Hepatocyte (in vitro differentiated cells): ENCODE data around the gene TOP2A. TPM values are rescaled to one million over a fixed set of nuclear protein-coding genes. Genes with fewer than 3 reads are reported as not detected.

ENCODE experiments used
- DNase-seq: peaks from one replicate; pipeline ENCODE4 v3.0.0-alpha.2; 2016; ENCODE audit warnings: low spot score
- H2AFZ ChIP-seq: fragments of 200-600 bp; sonication (generic); 2 replicates; pipeline ENCODE4 v1.6.0; 2016; ENCODE audit warnings: antibody characterized with exemption, mild to moderate bottlenecking
- H3K27ac ChIP-seq: fragments of 200-600 bp; sonication (generic); 2 replicates; pipeline ENCODE4 v1.5.1; 2016; ENCODE audit warnings: mild to moderate bottlenecking
- H3K27me3 ChIP-seq: fragments of 200-600 bp; sonication (generic); 2 replicates; pipeline ENCODE4 v1.6.1; 2016
- H3K36me3 ChIP-seq: fragments of 200-600 bp; sonication (generic); replicated peaks from 2 replicates; pipeline ENCODE4 v1.5.1; 2016; ENCODE audit warnings: low read depth; ENCODE audit not compliant: insufficient read depth
- H3K4me1 ChIP-seq: fragments of 200-600 bp; sonication (generic); 2 replicates; pipeline ENCODE4 v1.5.1; 2016; ENCODE audit warnings: mild to moderate bottlenecking, moderate library complexity; ENCODE audit not compliant: insufficient read depth
- H3K4me2 ChIP-seq: fragments of 200-600 bp; sonication (generic); 2 replicates; pipeline ENCODE4 v1.6.0; 2016
- H3K4me3 ChIP-seq: fragments of 200-600 bp; sonication (generic); 2 replicates; pipeline ENCODE4 v1.5.1; 2016; ENCODE audit warnings: mild to moderate bottlenecking
- H3K79me2 ChIP-seq: fragments of 200-600 bp; sonication (generic); 2 replicates; pipeline ENCODE4 v1.6.0; 2017; ENCODE audit warnings: mild to moderate bottlenecking
- H3K9me2 ChIP-seq: fragments of 200-600 bp; sonication (generic); replicated peaks from 2 replicates; pipeline ENCODE4 v1.6.0; 2017; ENCODE audit warnings: mild to moderate bottlenecking; ENCODE audit not compliant: insufficient read depth
- H3K9me3 ChIP-seq: fragments of 200-600 bp; sonication (generic); 2 replicates; pipeline ENCODE4 v1.5.1; 2016; ENCODE audit warnings: low read depth, mild to moderate bottlenecking
- H4K20me1 ChIP-seq: fragments of 200-600 bp; sonication (generic); 2 replicates; pipeline ENCODE4 v1.6.0; 2016; ENCODE audit warnings: mild to moderate bottlenecking; ENCODE audit not compliant: insufficient read depth, poor library complexity, severe bottlenecking
- EZH2 ChIP-seq: fragments of 200-600 bp; sonication (generic); IDR thresholded peaks from 2 replicates; pipeline ENCODE4 v1.6.1; 2016; ENCODE audit warnings: antibody characterized with exemption, mild to moderate bottlenecking, borderline replicate concordance
- EZH2phosphoT487 ChIP-seq: fragments of 200-600 bp; sonication (generic); IDR thresholded peaks from one replicate; pipeline ENCODE4 v1.6.1; 2018; ENCODE audit warnings: antibody characterized with exemption, mild to moderate bottlenecking, low read depth, moderate library complexity; ENCODE audit not compliant: unreplicated experiment, severe bottlenecking
- WGBS: methylation state at CpG from one replicate; pipeline ENCODE4 v1.1.6; 2016; ENCODE audit warnings: low lambda C conversion rate; ENCODE audit errors: missing lambda C conversion rate; 5-methylcytosine and 5-hydroxymethylcytosine counted together
- polyA plus RNA-seq: library from polyadenylated mRNA; unstranded; fragments of >200 nt; fragmentation: Nextera tagmentation; extraction: Ambion mirVana; gene quantifications from 2 replicates; pipeline ENCODE4 v1.2.1, GENCODE V29; 2016
- total RNA-seq: library from RNA; depleted of rRNA; stranded (reverse); fragments of >200 nt; gene quantifications from 2 replicates; pipeline ENCODE4 v1.2.3, GENCODE V29; 2014
- TF ChIP-seq, protein P1 (sequence below): fragments of 200-600 bp; sonication (generic); IDR thresholded peaks from 2 replicates; pipeline ENCODE4 v1.5.1; 2016; ENCODE audit warnings: antibody characterized with exemption, mild to moderate bottlenecking; ENCODE audit not compliant: poor library complexity

Gene TOP2A
- total and polyA plus RNA-seq, 2 experiments from 2014 or later: 21.3 to 37.4 TPM

GRCh38 chr17:40348136-40348504, 69.6 kb downstream of the TOP2A start:
- DNase-seq: no peak
- H4K20me1 ChIP-seq: peaks cover 45% of the 10 kb centered on the region
- WGBS: 89% methylated on average over 5 of the region's 5 CpGs
- H3K9me3 ChIP-seq: no peaks in the 10 kb centered on the region
- H3K79me2 ChIP-seq: peaks cover 76% of the 10 kb centered on the region
- no peak overlapping the region for H3K27ac ChIP-seq
- H3K4me3 ChIP-seq: no peak overlapping the region
- H3K4me2 ChIP-seq: peak overlapping the region; percentile 96
- no peaks in the 10 kb centered on the region for H3K27me3 ChIP-seq
- no peaks in the 10 kb centered on the region for H3K36me3 ChIP-seq
- no peak overlapping the region for H2AFZ ChIP-seq
- H3K4me1 ChIP-seq: peaks cover 74% of the 10 kb centered on the region
- H3K9me2 ChIP-seq: no peaks in the 10 kb centered on the region
- TF ChIP-seq, protein P1, sequence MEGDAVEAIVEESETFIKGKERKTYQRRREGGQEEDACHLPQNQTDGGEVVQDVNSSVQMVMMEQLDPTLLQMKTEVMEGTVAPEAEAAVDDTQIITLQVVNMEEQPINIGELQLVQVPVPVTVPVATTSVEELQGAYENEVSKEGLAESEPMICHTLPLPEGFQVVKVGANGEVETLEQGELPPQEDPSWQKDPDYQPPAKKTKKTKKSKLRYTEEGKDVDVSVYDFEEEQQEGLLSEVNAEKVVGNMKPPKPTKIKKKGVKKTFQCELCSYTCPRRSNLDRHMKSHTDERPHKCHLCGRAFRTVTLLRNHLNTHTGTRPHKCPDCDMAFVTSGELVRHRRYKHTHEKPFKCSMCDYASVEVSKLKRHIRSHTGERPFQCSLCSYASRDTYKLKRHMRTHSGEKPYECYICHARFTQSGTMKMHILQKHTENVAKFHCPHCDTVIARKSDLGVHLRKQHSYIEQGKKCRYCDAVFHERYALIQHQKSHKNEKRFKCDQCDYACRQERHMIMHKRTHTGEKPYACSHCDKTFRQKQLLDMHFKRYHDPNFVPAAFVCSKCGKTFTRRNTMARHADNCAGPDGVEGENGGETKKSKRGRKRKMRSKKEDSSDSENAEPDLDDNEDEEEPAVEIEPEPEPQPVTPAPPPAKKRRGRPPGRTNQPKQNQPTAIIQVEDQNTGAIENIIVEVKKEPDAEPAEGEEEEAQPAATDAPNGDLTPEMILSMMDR: no peak
- TF ChIP-seq EZH2phosphoT487: no peak
- no peak for TF ChIP-seq EZH2

DNA sequence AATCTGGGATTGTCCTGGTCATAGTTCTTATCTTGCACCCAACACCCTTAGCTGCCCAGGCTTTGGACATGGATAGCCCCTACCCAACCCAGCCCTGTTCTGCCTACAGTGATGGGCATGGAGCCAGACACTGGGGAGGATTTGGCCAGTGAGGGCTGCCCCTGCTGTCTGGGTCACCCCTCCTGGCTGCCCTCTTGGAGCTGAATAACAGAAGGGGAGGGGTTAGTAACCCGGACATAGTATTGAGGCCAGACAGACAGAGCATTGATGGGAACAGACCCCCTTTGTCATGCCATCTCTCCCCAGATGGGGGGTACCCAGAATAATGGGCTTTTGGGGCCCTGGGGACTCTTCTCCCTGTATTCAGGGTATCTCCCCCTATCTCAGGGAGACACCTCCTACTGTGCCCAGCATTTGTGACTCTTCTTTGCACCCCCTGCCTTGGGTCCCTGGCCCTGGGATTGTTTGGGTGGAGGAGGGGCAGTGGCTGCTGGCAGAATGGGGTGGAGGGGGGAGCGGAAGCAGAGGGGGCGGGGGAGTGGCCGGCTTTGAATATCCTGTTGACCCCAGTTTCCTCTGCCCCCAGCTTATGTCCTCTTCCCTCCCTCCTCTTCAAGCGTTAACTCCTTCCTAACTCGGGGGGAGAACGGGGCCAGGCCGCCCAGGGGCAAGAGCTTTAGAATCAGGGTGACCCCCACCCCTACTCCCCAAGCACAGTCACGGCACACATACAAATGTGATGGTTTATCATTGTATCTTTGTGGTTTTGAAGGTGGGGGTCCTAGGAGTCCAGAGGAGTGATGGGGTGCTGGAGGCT, 70.2 kb downstream of the TOP2A start:
- Histone ChIP-seq H2AFZ (no peak overlapping the region), H3K36me3 (no peaks in the 10 kb centered on the region), H3K27me3 (no peaks in the 10 kb centered on the region), H3K79me2 (peaks cover 82% of the 10 kb centered on the region), H3K27ac (peak overlapping the region; percentile 99), H3K4me1 (peaks cover 74% of the 10 kb centered on the region), H3K4me2 (peak overlapping the region; percentile 96), H3K4me3 (no peak overlapping the region), H3K9me2 (no peaks in the 10 kb centered on the region), H4K20me1 (peaks cover 46% of the 10 kb centered on the region), H3K9me3 (no peaks in the 10 kb centered on the region)
- no peak for DNase-seq
- TF ChIP-seq, protein P1: no peak
- TF ChIP-seq EZH2phosphoT487 (no peak), EZH2 (no peak)
- WGBS: 66% methylated on average over 7 of the region's 9 CpGs

- no peak for TF ChIP-seq EZH2phosphoT487
- TF ChIP-seq, protein P1: no peak
- TF ChIP-seq EZH2: no peak
- Histone ChIP-seq H3K79me2 (peaks cover 88% of the 10 kb centered on the region), H3K4me1 (peaks cover 68% of the 10 kb centered on the region), H2AFZ (no peak overlapping the region), H3K9me2 (no peaks in the 10 kb centered on the region), H3K4me3 (no peak overlapping the region), H3K9me3 (no peaks in the 10 kb centered on the region), H4K20me1 (peaks cover 46% of the 10 kb centered on the region), H3K36me3 (no peaks in the 10 kb centered on the region), H3K27ac (peak overlapping the region; percentile 99), H3K4me2 (peak overlapping the region; percentile 96), H3K27me3 (no peaks in the 10 kb centered on the region)
- no peak for DNase-seq
- 91% methylated on average over 1 of the region's 1 CpG for WGBS
Measured at GRCh38 chr17:40346765-40347158, 70.9 kb downstream of the TOP2A start.
